Peyer's patch (tissue), 4 donors: ENCODE data around the gene CPS1.

Experiments
- CTCF ChIP-seq, 6 experiments: fragments of 450-650 bp in 4 of 6; fragments of 200-600 bp in 2 of 6; sonication (generic) in 1 of 6; IDR thresholded peaks; one replicate each; pipeline ENCODE4 v1.5.1; 2017 to 2019; ENCODE audit warnings: antibody characterized with exemption in 6 of 6, mild to moderate bottlenecking in 3 of 6, moderate library complexity in 1 of 6
- POLR2A ChIP-seq, 2 donors: fragments of 450-650 bp; IDR thresholded peaks; one replicate each; pipeline ENCODE4 v1.5.1; 2017; ENCODE audit warnings: antibody characterized with exemption in 2 of 2, mild to moderate bottlenecking in 2 of 2, moderate library complexity in 2 of 2

DNA sequence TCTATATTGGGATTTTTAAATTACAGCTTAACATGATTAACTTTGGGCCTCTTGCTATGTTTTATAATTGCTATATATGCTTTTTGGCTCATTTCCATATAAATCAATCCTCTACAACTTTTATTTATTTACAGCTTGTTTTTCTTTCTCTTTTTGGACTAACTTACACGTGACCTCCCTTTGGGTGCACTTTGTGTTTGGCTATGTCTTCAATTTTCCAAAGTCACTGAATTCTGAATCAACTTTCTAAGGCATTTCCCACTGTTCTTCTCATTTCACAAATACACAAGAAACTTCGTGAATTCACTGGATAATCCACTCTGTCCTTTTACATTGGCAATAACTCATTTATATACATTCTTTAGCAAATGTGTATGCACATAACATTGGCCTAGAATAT is 5.4 kb upstream of the CPS1 start:
- no peak for TF ChIP-seq CTCF (IDR thresholded peaks at IDR 0.05)
- no peak for TF ChIP-seq POLR2A (IDR thresholded peaks at IDR 0.05)
